Measurements from ENCODE around the gene DPYSL4.
"Not testable (repeated sequence)": the region's sequence is repeated elsewhere in the genome, so short reads cannot be mapped to it uniquely, and the experiment has no call there.

DPYSL4 gene

GRCh38 chr10:132204781-132205473 lies 18.2 kb downstream of the DPYSL4 start:
- DNase-seq (ENCODE audit: low spot score in 2 of 2), result no peak
- Mint-ChIP-seq H3K27me3 (no peaks in the 10 kb centered on the region), H3K36me3 (no peaks in the 10 kb centered on the region), H3K27ac (no peak overlapping the region), H3K9me3 (no peaks in the 10 kb centered on the region), H3K4me1 (peaks cover 3% of the 10 kb centered on the region), H3K4me3 (no peak overlapping the region)
- ATAC-seq (ENCODE audit: low read depth), result no peak

GRCh38 chr10:132205650-132206376 lies 19.1 kb downstream of the DPYSL4 start:
- peaks cover 3% of the 10 kb centered on the region for H3K4me1 Mint-ChIP-seq
- H3K27ac Mint-ChIP-seq, result no peak overlapping the region
- ATAC-seq (ENCODE audit: low read depth) (no peak), DNase-seq (ENCODE audit: low spot score in 2 of 2) (no peak)
- H3K9me3 Mint-ChIP-seq, result no peaks in the 10 kb centered on the region
- H3K27me3 Mint-ChIP-seq, result no peaks in the 10 kb centered on the region
- no peaks in the 10 kb centered on the region for H3K36me3 Mint-ChIP-seq
- H3K4me3 Mint-ChIP-seq, result no peak overlapping the region

- no peaks in the 10 kb centered on the region for H3K27me3 Mint-ChIP-seq
- H3K4me1 Mint-ChIP-seq, result peaks cover 3% of the 10 kb centered on the region
- ATAC-seq (ENCODE audit: low read depth), result no peak
- no peak overlapping the region for H3K4me3 Mint-ChIP-seq
- DNase-seq (ENCODE audit: low spot score in 2 of 2), result no peak
- H3K9me3 Mint-ChIP-seq, result no peaks in the 10 kb centered on the region
- H3K27ac Mint-ChIP-seq, result no peak overlapping the region
- H3K36me3 Mint-ChIP-seq, result no peaks in the 10 kb centered on the region
These were observed 19.6 kb downstream of the DPYSL4 start for GRCh38 chr10:132206377-132206745.

- no peaks in the 10 kb centered on the region for H3K27me3 Mint-ChIP-seq
- H3K4me3 Mint-ChIP-seq, result no peak overlapping the region
- no peak for DNase-seq (ENCODE audit: low spot score in 2 of 2)
- peaks cover 3% of the 10 kb centered on the region for H3K4me1 Mint-ChIP-seq
- ATAC-seq (ENCODE audit: low read depth), result no peak
- no peak overlapping the region for H3K27ac Mint-ChIP-seq
- no peaks in the 10 kb centered on the region for H3K9me3 Mint-ChIP-seq
- H3K36me3 Mint-ChIP-seq, result peaks cover under 1% of the 10 kb centered on the region
These were observed 20.2 kb downstream of the DPYSL4 start for GRCh38 chr10:132206806-132207535.

GRCh38 chr10:132207536-132208461 lies 21.1 kb downstream of the DPYSL4 start:
- peaks cover 3% of the 10 kb centered on the region for H3K4me1 Mint-ChIP-seq
- H3K27ac Mint-ChIP-seq, result no peak overlapping the region
- no peak overlapping the region for H3K4me3 Mint-ChIP-seq
- H3K36me3 Mint-ChIP-seq, result peaks cover 7% of the 10 kb centered on the region
- ATAC-seq (ENCODE audit: low read depth) (no peak), DNase-seq (ENCODE audit: low spot score in 2 of 2) (no peak)
- H3K9me3 Mint-ChIP-seq, result no peaks in the 10 kb centered on the region
- H3K27me3 Mint-ChIP-seq, result no peaks in the 10 kb centered on the region

GRCh38 chr10:132208462-132209050 lies 21.8 kb downstream of the DPYSL4 start:
- Mint-ChIP-seq H3K4me3 (no peak overlapping the region), H3K9me3 (peaks cover 1% of the 10 kb centered on the region), H3K4me1 (peaks cover 3% of the 10 kb centered on the region), H3K27me3 (no peaks in the 10 kb centered on the region), H3K27ac (no peak overlapping the region), H3K36me3 (peaks cover 9% of the 10 kb centered on the region)
- no peak for DNase-seq (ENCODE audit: low spot score in 2 of 2)
- ATAC-seq (ENCODE audit: low read depth), result no peak

GRCh38 chr10:132209130-132209529 lies 22.4 kb downstream of the DPYSL4 start:
- Mint-ChIP-seq H3K27ac (no peak overlapping the region), H3K27me3 (no peaks in the 10 kb centered on the region), H3K36me3 (peaks cover 12% of the 10 kb centered on the region), H3K4me3 (no peak overlapping the region), H3K4me1 (peaks cover 3% of the 10 kb centered on the region), H3K9me3 (peaks cover 5% of the 10 kb centered on the region)
- ATAC-seq (ENCODE audit: low read depth), result no peak
- no peak for DNase-seq (ENCODE audit: low spot score in 2 of 2)

GRCh38 chr10:132209978-132210530 lies 23.3 kb downstream of the DPYSL4 start:
- Mint-ChIP-seq H3K27ac (no peak overlapping the region), H3K4me3 (no peak overlapping the region), H3K27me3 (no peaks in the 10 kb centered on the region), H3K9me3 (peaks cover 6% of the 10 kb centered on the region), H3K4me1 (peaks cover 3% of the 10 kb centered on the region), H3K36me3 (peaks cover 13% of the 10 kb centered on the region)
- ATAC-seq (ENCODE audit: low read depth) (no peak), DNase-seq (ENCODE audit: low spot score in 2 of 2) (no peak)

GRCh38 chr10:132210766-132211165 lies 24.0 kb downstream of the DPYSL4 start:
- H3K27ac Mint-ChIP-seq, result no peak overlapping the region
- peaks cover 3% of the 10 kb centered on the region for H3K4me1 Mint-ChIP-seq
- DNase-seq (ENCODE audit: low spot score in 2 of 2) (no peak), ATAC-seq (ENCODE audit: low read depth) (no peak)
- no peaks in the 10 kb centered on the region for H3K27me3 Mint-ChIP-seq
- peaks cover 10% of the 10 kb centered on the region for H3K9me3 Mint-ChIP-seq
- no peak overlapping the region for H3K4me3 Mint-ChIP-seq
- H3K36me3 Mint-ChIP-seq, result peaks cover 16% of the 10 kb centered on the region

- DNase-seq (ENCODE audit: low spot score in 2 of 2), result no peak
- H3K4me3 Mint-ChIP-seq, result no peak overlapping the region
- ATAC-seq (ENCODE audit: low read depth), result no peak
- H3K27me3 Mint-ChIP-seq, result no peaks in the 10 kb centered on the region
- peaks cover 16% of the 10 kb centered on the region for H3K36me3 Mint-ChIP-seq
- H3K27ac Mint-ChIP-seq, result no peak overlapping the region
- peaks cover 3% of the 10 kb centered on the region for H3K4me1 Mint-ChIP-seq
- H3K9me3 Mint-ChIP-seq, result peaks cover 10% of the 10 kb centered on the region
These were observed 24.5 kb downstream of the DPYSL4 start for GRCh38 chr10:132211246-132211645.

- DNase-seq (ENCODE audit: low spot score in 2 of 2) (no peak), ATAC-seq (ENCODE audit: low read depth) (no peak)
- Mint-ChIP-seq H3K4me1 (peaks cover 3% of the 10 kb centered on the region), H3K27ac (no peak overlapping the region), H3K4me3 (no peak overlapping the region), H3K36me3 (peaks cover 16% of the 10 kb centered on the region), H3K9me3 (peaks cover 13% of the 10 kb centered on the region), H3K27me3 (no peaks in the 10 kb centered on the region)
These were observed 26.1 kb downstream of the DPYSL4 start for GRCh38 chr10:132212816-132213215.

- ATAC-seq (ENCODE audit: low read depth) (no peak), DNase-seq (ENCODE audit: low spot score in 2 of 2) (no peak)
- no peak overlapping the region for H3K27ac Mint-ChIP-seq
- no peaks in the 10 kb centered on the region for H3K4me1 Mint-ChIP-seq
- no peak overlapping the region for H3K4me3 Mint-ChIP-seq
- H3K27me3 Mint-ChIP-seq, result no peaks in the 10 kb centered on the region
- H3K36me3 Mint-ChIP-seq, result peaks cover 19% of the 10 kb centered on the region
- H3K9me3 Mint-ChIP-seq, result peaks cover 13% of the 10 kb centered on the region
These were observed 27.2 kb downstream of the DPYSL4 start for GRCh38 chr10:132213917-132214316.

- H3K4me3 Mint-ChIP-seq; H3K4me1 Mint-ChIP-seq; H3K27me3 Mint-ChIP-seq; DNase-seq (ENCODE audit: low spot score in 2 of 2); H3K27ac Mint-ChIP-seq; ATAC-seq (ENCODE audit: low read depth): not testable (repeated sequence)
- H3K9me3 Mint-ChIP-seq, result peaks cover 13% of the 10 kb centered on the region
- peaks cover 19% of the 10 kb centered on the region for H3K36me3 Mint-ChIP-seq
These were observed 29.7 kb downstream of the DPYSL4 start for GRCh38 chr10:132216441-132216840.

Data from memory B cell (primary cell).